Endothelial cell of umbilical vein (primary cell): Measurements from ENCODE around the gene PRDM16.

Experiments
- CTCF ChIP-seq, 2 donors: IDR thresholded peaks; 1 replicate in 1 of 2; 2 replicates in 1 of 2; pipeline ENCODE4 v1.5.1; 2011; ENCODE audit warnings: low read length in 2 of 2, mild to moderate bottlenecking in 2 of 2, moderate library complexity in 2 of 2, control low read depth in 1 of 2, inconsistent platforms in 1 of 2, low read depth in 1 of 2; ENCODE audit not compliant: insufficient read depth in 1 of 2; ENCODE audit errors: extremely low read depth in 1 of 2
- EZH2 ChIP-seq: IDR thresholded peaks from 2 replicates; pipeline ENCODE4 v1.6.1; 2012; ENCODE audit warnings: borderline replicate concordance, low read depth, mild to moderate bottlenecking, moderate library complexity, low read length, inconsistent platforms; ENCODE audit not compliant: severe bottlenecking
- FOS ChIP-seq: IDR thresholded peaks from 2 replicates; pipeline ENCODE4 v1.6.1; 2011; ENCODE audit warnings: mild to moderate bottlenecking, low read length, moderate library complexity, borderline replicate concordance; ENCODE audit not compliant: insufficient read depth
- JUN ChIP-seq: IDR thresholded peaks from 2 replicates; pipeline ENCODE4 v1.6.1; 2011; ENCODE audit warnings: borderline replicate concordance, low read depth; ENCODE audit not compliant: insufficient read length, insufficient read depth
- MAX ChIP-seq: IDR thresholded peaks from 2 replicates; pipeline ENCODE4 v1.6.1; 2011; ENCODE audit not compliant: insufficient read depth, insufficient read length
- MYC ChIP-seq: IDR thresholded peaks from one replicate; pipeline ENCODE4 v1.6.1; 2011; ENCODE audit warnings: mild to moderate bottlenecking, low read depth, low read length
- POLR2A ChIP-seq: IDR thresholded peaks from 2 replicates; pipeline ENCODE4 v1.6.1; 2012; ENCODE audit warnings: low read depth, mild to moderate bottlenecking, control low read depth, low read length
- POLR2AphosphoS5 ChIP-seq: IDR thresholded peaks from 2 replicates; pipeline ENCODE4 v1.6.1; 2012; ENCODE audit warnings: low read depth, mild to moderate bottlenecking, control low read depth, low read length, moderate library complexity; ENCODE audit not compliant: insufficient read depth

- TF ChIP-seq CTCF (IDR thresholded peaks at IDR 0.05; ENCODE audit: extremely low read depth in 1 of 2, insufficient read depth in 1 of 2, low read depth in 1 of 2, low read length in 2 of 2) (no peak), POLR2A (no peak), POLR2AphosphoS5 (no peak), JUN (no peak), MAX (no peak), EZH2 (no peak), FOS (no peak), MYC (no peak)
Observed at GRCh38 chr1:3119725-3120124, 50.7 kb downstream of the PRDM16 start.
